Measurements from ENCODE around the gene XRCC3. TPM values are rescaled to one million over a fixed set of nuclear protein-coding genes. Genes with fewer than 3 reads are reported as not detected.

Gene XRCC3
- total RNA-seq, 1 donor from 2014 or later = 5.2 TPM

- peaks cover 53% of the 10 kb centered on the region for H4K20me1 ChIP-seq (ENCODE audit: insufficient read depth, low read length)
- H3K4me3 Mint-ChIP-seq (ENCODE audit: unreplicated experiment) = no peak overlapping the region
- H3K9me3 ChIP-seq (ENCODE audit: insufficient read depth, low read depth, low read length) = no peaks in the 10 kb centered on the region
- H3K27ac ChIP-seq (ENCODE audit: low read depth, low read length) = no peak overlapping the region
- peaks cover 9% of the 10 kb centered on the region for H3K79me2 ChIP-seq (ENCODE audit: insufficient read depth, low read length)
- no peak for TF ChIP-seq CTCF (IDR thresholded peaks at IDR 0.05; ENCODE audit: insufficient read depth, low read depth, low read length)
- TF ChIP-seq EZH2 (IDR thresholded peaks at IDR 0.05; ENCODE audit: insufficient read depth, low read length) = no peak
- H3K36me3 ChIP-seq (ENCODE audit: insufficient read depth, low read length) = peaks cover 7% of the 10 kb centered on the region
- no peak overlapping the region for H2AFZ ChIP-seq (ENCODE audit: low read depth, low read length)
- no peaks in the 10 kb centered on the region for H3K9me3 Mint-ChIP-seq (ENCODE audit: unreplicated experiment)
- peaks cover 16% of the 10 kb centered on the region for H3K4me1 ChIP-seq (ENCODE audit: insufficient read depth, low read length)
- H3K4me2 ChIP-seq (ENCODE audit: low read length) = no peak overlapping the region
- H3K4me3 ChIP-seq (ENCODE audit: insufficient read depth, low read depth, low read length) = no peak overlapping the region
- DNase-seq (ENCODE audit: low read depth) (no peak), FAIRE-seq (no peak)
- H3K27me3 Mint-ChIP-seq (ENCODE audit: low read depth, unreplicated experiment) = no peaks in the 10 kb centered on the region
- no peak overlapping the region for H3K27ac Mint-ChIP-seq (ENCODE audit: unreplicated experiment)
- H3K36me3 Mint-ChIP-seq (ENCODE audit: low read depth, unreplicated experiment) = peaks cover 4% of the 10 kb centered on the region
- H3K27me3 ChIP-seq (ENCODE audit: insufficient read depth, low read length) = no peaks in the 10 kb centered on the region
- no peak overlapping the region for H3K9ac ChIP-seq (ENCODE audit: low read length)
- peaks cover 3% of the 10 kb centered on the region for H3K4me1 Mint-ChIP-seq (ENCODE audit: low read depth, unreplicated experiment)
Measured at GRCh38 chr14:103707329-103708263, 7.7 kb downstream of the XRCC3 start.

GRCh38 chr14:103706551-103707328 lies 8.5 kb downstream of the XRCC3 start:
- H2AFZ ChIP-seq (ENCODE audit: low read depth, low read length) = no peak overlapping the region
- Mint-ChIP-seq H3K4me3 (ENCODE audit: unreplicated experiment) (no peak overlapping the region), H3K36me3 (ENCODE audit: low read depth, unreplicated experiment) (peaks cover 6% of the 10 kb centered on the region), H3K9me3 (ENCODE audit: unreplicated experiment) (no peaks in the 10 kb centered on the region), H3K27ac (ENCODE audit: unreplicated experiment) (no peak overlapping the region), H3K4me1 (ENCODE audit: low read depth, unreplicated experiment) (peaks cover 3% of the 10 kb centered on the region), H3K27me3 (ENCODE audit: low read depth, unreplicated experiment) (no peaks in the 10 kb centered on the region)
- no peak overlapping the region for H3K27ac ChIP-seq (ENCODE audit: low read depth, low read length)
- H3K27me3 ChIP-seq (ENCODE audit: insufficient read depth, low read length) = no peaks in the 10 kb centered on the region
- peaks cover 11% of the 10 kb centered on the region for H3K4me1 ChIP-seq (ENCODE audit: insufficient read depth, low read length)
- peaks cover 7% of the 10 kb centered on the region for H3K36me3 ChIP-seq (ENCODE audit: insufficient read depth, low read length)
- TF ChIP-seq EZH2 (IDR thresholded peaks at IDR 0.05; ENCODE audit: insufficient read depth, low read length) (no peak), CTCF (IDR thresholded peaks at IDR 0.05; ENCODE audit: insufficient read depth, low read depth, low read length) (no peak)
- no peak overlapping the region for H3K4me2 ChIP-seq (ENCODE audit: low read length)
- H3K9ac ChIP-seq (ENCODE audit: low read length) = no peak overlapping the region
- H3K79me2 ChIP-seq (ENCODE audit: insufficient read depth, low read length) = peaks cover 4% of the 10 kb centered on the region
- FAIRE-seq (no peak), DNase-seq (ENCODE audit: low read depth) (no peak)
- no peaks in the 10 kb centered on the region for H3K9me3 ChIP-seq (ENCODE audit: insufficient read depth, low read depth, low read length)
- H4K20me1 ChIP-seq (ENCODE audit: insufficient read depth, low read length) = peaks cover 50% of the 10 kb centered on the region
- H3K4me3 ChIP-seq (ENCODE audit: insufficient read depth, low read depth, low read length) = no peak overlapping the region
